K562 (cell line): Measurements from ENCODE around the gene CELA1. TPM values are rescaled to one million over a fixed set of nuclear protein-coding genes. Genes with fewer than 3 reads are reported as not detected.

Experiments
- DPF2 ChIP-seq: fragments of 450-650 bp; IDR thresholded peaks from 2 replicates; pipeline ENCODE4 v1.6.1; 2016
- EGR1 ChIP-seq: fragments of 450-650 bp; conservative IDR thresholded peaks from 2 replicates; pipeline ENCODE4 v1.6.1; 2017; ENCODE audit warnings: mild to moderate bottlenecking
- ELF4 ChIP-seq: fragments of 450-650 bp; formaldehyde crosslinking; IDR thresholded peaks from 2 replicates; pipeline ENCODE4 v1.4.0; 2022; ENCODE audit warnings: missing genetic modification characterization
- EP300 ChIP-seq: IDR thresholded peaks from 2 replicates; pipeline ENCODE4 v1.6.1; 2012; ENCODE audit warnings: low read length, improper control_type of control experiment
- ESRRA ChIP-seq: fragments of 450-650 bp; IDR thresholded peaks from 2 replicates; pipeline ENCODE4 v1.6.1; 2014; ENCODE audit warnings: low read depth, mild to moderate bottlenecking, moderate library complexity, borderline replicate concordance
- FOXA3 ChIP-seq, 2 experiments: fragments of 450-650 bp in 1 of 2; sonication (generic) in 1 of 2; formaldehyde crosslinking; IDR thresholded peaks in 1 of 2; conservative IDR thresholded peaks in 1 of 2; 2 replicates each; pipeline versions ENCODE4 v1.4.0 to v1.8.0; 2020 to 2022; ENCODE audit warnings: mild to moderate bottlenecking in 2 of 2, missing genetic modification reagents in 1 of 2
- FUS ChIP-seq: fragments of 200-400 bp; formaldehyde crosslinking; optimal IDR thresholded peaks from 2 replicates; pipeline ENCODE3; 2017; ENCODE audit warnings: low read depth, low read length
- GATAD2A ChIP-seq: fragments of 450-650 bp; IDR thresholded peaks from 2 replicates; pipeline ENCODE4 v1.6.1; 2017
- HDGF ChIP-seq: fragments of 450-650 bp; IDR thresholded peaks from 2 replicates; pipeline ENCODE4 v1.6.1; 2016
- JUND ChIP-seq, 2 experiments: IDR thresholded peaks; 2 replicates in 1 of 2; 3 replicates in 1 of 2; pipeline ENCODE4 v1.6.1; 2011; ENCODE audit warnings: borderline replicate concordance in 2 of 2, low read depth in 2 of 2, low read length in 2 of 2, improper control_type of control experiment in 1 of 2, missing biosample characterization in 1 of 2, missing genetic modification characterization in 1 of 2, missing genetic modification reagents in 1 of 2
- LEF1 ChIP-seq: fragments of 450-650 bp; IDR thresholded peaks from 2 replicates; pipeline ENCODE4 v1.6.1; 2016; ENCODE audit warnings: mild to moderate bottlenecking
- MYC ChIP-seq, 2 experiments: fragments of 250-450 bp in 1 of 2; sonication (Bioruptor Pico) in 1 of 2; IDR thresholded peaks; 2 replicates each; pipeline versions ENCODE4 v1.5.1 to v1.6.1; 2012 to 2021; ENCODE audit warnings: low read depth in 2 of 2, borderline replicate concordance in 1 of 2, improper control_type of control experiment in 1 of 2, low read length in 1 of 2, mild to moderate bottlenecking in 1 of 2, moderate library complexity in 1 of 2
- NCOA1 ChIP-seq: fragments of 450-650 bp; IDR thresholded peaks from 2 replicates; pipeline ENCODE4 v1.6.1; 2016; ENCODE audit warnings: low read depth
- SREBF1 ChIP-seq: fragments of 150-350 bp; IDR thresholded peaks from 2 replicates; pipeline ENCODE4 v1.6.1; 2014; ENCODE audit warnings: antibody characterized with exemption, low read depth, low read length, borderline replicate concordance
- TCF3 ChIP-seq: sonication (generic); formaldehyde crosslinking; IDR thresholded peaks from 2 replicates; pipeline ENCODE4 v1.4.0; 2020; ENCODE audit warnings: mild to moderate bottlenecking, missing genetic modification reagents
- TEAD2 ChIP-seq: fragments of 450-650 bp; IDR thresholded peaks from 2 replicates; pipeline ENCODE4 v1.6.1; 2016; ENCODE audit warnings: missing genetic modification characterization, control low read depth, missing compliant biosample characterization
- TRIM24 ChIP-seq, 2 experiments: fragments of 450-650 bp; IDR thresholded peaks; 2 replicates each; pipeline ENCODE4 v1.6.1; 2016
- ZEB2 ChIP-seq: fragments of 450-650 bp; IDR thresholded peaks from 2 replicates; pipeline ENCODE4 v1.6.1; 2016
- ZNF134 ChIP-seq: fragments of 250-450 bp; sonication (Bioruptor Pico); conservative IDR thresholded peaks from 2 replicates; pipeline ENCODE4 v1.4.0; 2020
- ZNF584 ChIP-seq: fragments of 200-800 bp; sonication (Bioruptor generic); IDR thresholded peaks from 2 replicates; pipeline ENCODE4 v1.6.1; 2016; ENCODE audit warnings: low read depth, mild to moderate bottlenecking, missing genetic modification characterization, missing compliant biosample characterization
- polyA plus RNA-seq, 8 experiments: library from polyadenylated mRNA; depleted of rRNA in 4 of 8; stranded (reverse) in 5 of 8; unstranded in 3 of 8; fragments of >200 nt; fragmentation: Nextera tagmentation in 2 of 8; fragmentation: Illumina TruSeq in 1 of 8; extraction: Ambion mirVana in 2 of 8; extraction: Trizol in 1 of 8; gene quantifications; 2 replicates each; pipeline versions ENCODE4 v1.2.1 to v1.2.3, GENCODE V29; 2011 to 2014; ENCODE audit warnings: inconsistent platforms in 1 of 8, missing spikeins in 1 of 8
- total RNA-seq, 7 experiments: library from RNA; depleted of rRNA in 6 of 7; stranded (reverse); fragments of >200 nt in 6 of 7; fragmentation: Illumina TruSeq in 2 of 7; extraction: Trizol in 2 of 7; gene quantifications; 2 replicates each; pipeline versions ENCODE4 v1.2.1 to v1.2.3, GENCODE V29; 2011 to 2021; ENCODE audit warnings: low replicate concordance in 1 of 7
- TF ChIP-seq, protein P1 (sequence below), 2 experiments: fragments of 450-650 bp in 1 of 2; sonication (generic) in 1 of 2; formaldehyde crosslinking in 1 of 2; IDR thresholded peaks; 2 replicates each; pipeline versions ENCODE4 v1.7.1 to v1.9.0; 2016 to 2022; ENCODE audit warnings: inconsistent platforms in 1 of 2, mild to moderate bottlenecking in 1 of 2, missing genetic modification reagents in 1 of 2

CELA1 gene
- total and polyA plus RNA-seq, 9 of the 15 experiments (the other 6 are each of a cell fraction or from before 2014, with no cell fraction given), result 0.06 to 0.27 (median 0.22) TPM; not detected in 6

DNA sequence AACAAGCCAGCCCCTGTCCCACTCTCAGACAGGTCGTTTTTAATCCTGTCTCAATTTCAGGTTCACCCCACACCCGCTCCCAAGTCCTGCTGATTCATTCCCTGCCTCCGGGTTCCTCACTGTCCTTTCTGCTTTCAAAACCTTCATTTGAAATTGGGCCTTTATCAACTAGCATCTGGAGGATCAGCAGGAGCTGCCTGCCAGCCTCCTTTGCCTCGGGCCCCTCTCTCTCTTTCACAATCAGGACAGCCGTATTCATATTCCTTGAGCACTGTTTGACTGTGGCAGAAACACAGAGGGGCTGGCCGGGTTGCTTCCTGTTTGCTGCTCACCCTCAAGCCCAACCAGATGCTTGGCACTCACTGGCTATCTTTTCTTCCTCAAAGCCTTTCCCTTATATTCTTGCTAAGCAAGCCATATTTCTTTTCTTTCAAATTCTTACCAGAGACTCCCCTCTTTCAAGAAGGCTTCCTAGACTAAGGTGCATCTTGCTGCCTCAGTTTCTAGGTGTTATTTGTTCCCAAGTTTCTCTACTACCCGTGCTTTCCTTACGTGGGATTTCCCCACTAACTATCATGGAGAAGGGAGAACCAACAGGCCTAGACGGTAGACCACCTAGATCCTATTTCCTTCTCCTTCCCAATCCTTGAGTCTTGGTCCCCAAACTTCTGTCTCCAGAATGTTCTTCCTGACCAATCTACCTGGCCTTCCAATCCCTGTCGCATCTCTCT lies 41.8 kb upstream of the CELA1 start (continued):
- TF ChIP-seq MYC (IDR thresholded peaks at IDR 0.05; ENCODE audit: low read depth, low read length) (0 out of 2 replicates have a peak, but pooled peaks have one; percentile 26), MYC (CRISPR knock-in tag; IDR thresholded peaks at IDR 0.05; ENCODE audit: borderline replicate concordance, low read depth) (no peak), EGR1 (no peak), ZNF134 (CRISPR knock-in tag) (no peak), LEF1 (peak; percentile 21; the same call in 1 of the 2 replicates), EP300 (peak; percentile 62), DPF2 (peak; percentile 89), GATAD2A (peak; percentile 77; the same call in 1 of the 2 replicates), TCF3 (CRISPR knock-in tag) (peak; percentile 77), FUS (no peak), ZNF584 (CRISPR knock-in tag) (no peak), TRIM24 (IDR thresholded peaks at IDR 0.05) (peak in 1 of 2 experiments; percentile 52; a peak in 1 of 4 replicates), NCOA1 (no peak), ELF4 (no peak), FOXA3 (CRISPR knock-in tag; conservative IDR thresholded peaks at IDR 0.05 in 1 of 2, IDR thresholded peaks at IDR 0.05 in 1 of 2) (no peak), ZEB2 (no peak), JUND (IDR thresholded peaks at IDR 0.05; ENCODE audit: borderline replicate concordance, low read depth, low read length) (peak; percentile 42; the same call in 1 of the 2 replicates), JUND (tag; IDR thresholded peaks at IDR 0.05; ENCODE audit: borderline replicate concordance, low read depth, low read length) (no peak; the same call in 2 of the 3 replicates), HDGF (no peak), ESRRA (no peak), SREBF1 (no peak), TEAD2 (tag) (no peak)
- TF ChIP-seq, protein P1, sequence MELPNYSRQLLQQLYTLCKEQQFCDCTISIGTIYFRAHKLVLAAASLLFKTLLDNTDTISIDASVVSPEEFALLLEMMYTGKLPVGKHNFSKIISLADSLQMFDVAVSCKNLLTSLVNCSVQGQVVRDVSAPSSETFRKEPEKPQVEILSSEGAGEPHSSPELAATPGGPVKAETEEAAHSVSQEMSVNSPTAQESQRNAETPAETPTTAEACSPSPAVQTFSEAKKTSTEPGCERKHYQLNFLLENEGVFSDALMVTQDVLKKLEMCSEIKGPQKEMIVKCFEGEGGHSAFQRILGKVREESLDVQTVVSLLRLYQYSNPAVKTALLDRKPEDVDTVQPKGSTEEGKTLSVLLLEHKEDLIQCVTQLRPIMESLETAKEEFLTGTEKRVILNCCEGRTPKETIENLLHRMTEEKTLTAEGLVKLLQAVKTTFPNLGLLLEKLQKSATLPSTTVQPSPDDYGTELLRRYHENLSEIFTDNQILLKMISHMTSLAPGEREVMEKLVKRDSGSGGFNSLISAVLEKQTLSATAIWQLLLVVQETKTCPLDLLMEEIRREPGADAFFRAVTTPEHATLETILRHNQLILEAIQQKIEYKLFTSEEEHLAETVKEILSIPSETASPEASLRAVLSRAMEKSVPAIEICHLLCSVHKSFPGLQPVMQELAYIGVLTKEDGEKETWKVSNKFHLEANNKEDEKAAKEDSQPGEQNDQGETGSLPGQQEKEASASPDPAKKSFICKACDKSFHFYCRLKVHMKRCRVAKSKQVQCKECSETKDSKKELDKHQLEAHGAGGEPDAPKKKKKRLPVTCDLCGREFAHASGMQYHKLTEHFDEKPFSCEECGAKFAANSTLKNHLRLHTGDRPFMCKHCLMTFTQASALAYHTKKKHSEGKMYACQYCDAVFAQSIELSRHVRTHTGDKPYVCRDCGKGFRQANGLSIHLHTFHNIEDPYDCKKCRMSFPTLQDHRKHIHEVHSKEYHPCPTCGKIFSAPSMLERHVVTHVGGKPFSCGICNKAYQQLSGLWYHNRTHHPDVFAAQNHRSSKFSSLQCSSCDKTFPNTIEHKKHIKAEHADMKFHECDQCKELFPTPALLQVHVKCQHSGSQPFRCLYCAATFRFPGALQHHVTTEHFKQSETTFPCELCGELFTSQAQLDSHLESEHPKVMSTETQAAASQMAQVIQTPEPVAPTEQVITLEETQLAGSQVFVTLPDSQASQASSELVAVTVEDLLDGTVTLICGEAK (IDR thresholded peaks at IDR 0.05), result peak; percentile 23; the same call in 1 of the 2 replicates
- TF ChIP-seq, protein P1 (CRISPR knock-in tag; IDR thresholded peaks at IDR 0.05), result no peak
